Keratinocyte (primary cell): ENCODE measurements around the gene DNAH10. TPM values are rescaled to one million over a fixed set of nuclear protein-coding genes. Genes with fewer than 3 reads are reported as not detected.

Source experiments
- DNase-seq: peaks from one replicate; pipeline ENCODE4 v3.0.0-alpha.2; 2011; ENCODE audit warnings: low read depth, missing footprints, low spot score
- FAIRE-seq: peaks from 2 replicates; lab custom pipeline; 2011; peaks lifted over from hg19 to GRCh38; lab: Jason Lieb, UNC
- H2AFZ ChIP-seq: 2 replicates; pipeline ENCODE4 v1.6.0; 2012; ENCODE audit warnings: low read length, control low read depth, inconsistent platforms; ENCODE audit not compliant: control insufficient read depth
- H3K27ac ChIP-seq: 2 replicates; pipeline ENCODE4 v1.5.1; 2011; ENCODE audit warnings: low read length; ENCODE audit not compliant: control insufficient read depth, insufficient read depth
- H3K27me3 ChIP-seq: 3 replicates; pipeline ENCODE4 v1.6.0; 2011; ENCODE audit warnings: low read length; ENCODE audit not compliant: control insufficient read depth, insufficient read depth; ENCODE audit errors: extremely low read depth
- H3K36me3 ChIP-seq, 2 experiments: 2 replicates in 1 of 2; 3 replicates in 1 of 2; pipeline ENCODE4 v1.5.1; 2011; ENCODE audit warnings: low read length in 2 of 2, mild to moderate bottlenecking in 1 of 2; ENCODE audit not compliant: control insufficient read depth in 2 of 2, insufficient read depth in 2 of 2; ENCODE audit errors: extremely low read depth in 1 of 2
- H3K4me1 ChIP-seq: 3 replicates; pipeline ENCODE4 v1.5.1; 2011; ENCODE audit warnings: low read length; ENCODE audit not compliant: control insufficient read depth, insufficient read depth; ENCODE audit errors: extremely low read depth
- H3K4me2 ChIP-seq: 3 replicates; pipeline ENCODE4 v1.6.0; 2011; ENCODE audit warnings: low read depth, low read length; ENCODE audit not compliant: control insufficient read depth, insufficient read depth; ENCODE audit errors: extremely low read depth
- H3K4me3 ChIP-seq, 3 experiments: fragments of 200-600 bp in 1 of 3; sonication (generic) in 1 of 3; 2 replicates in 2 of 3; 3 replicates in 1 of 3; pipeline ENCODE4 v1.5.1; 2011 to 2016; ENCODE audit warnings: low read length in 3 of 3, mild to moderate bottlenecking in 3 of 3, control low read depth in 2 of 3, inconsistent platforms in 1 of 3, low read depth in 1 of 3, mixed read lengths in 1 of 3, mixed run types in 1 of 3, moderate library complexity in 1 of 3; ENCODE audit not compliant: control insufficient read depth in 2 of 3, insufficient read depth in 2 of 3; ENCODE audit errors: extremely low read depth in 1 of 3
- H3K79me2 ChIP-seq: 2 replicates; pipeline ENCODE4 v1.6.0; 2012; ENCODE audit warnings: low read length; ENCODE audit not compliant: control insufficient read depth, insufficient read depth
- H3K9ac ChIP-seq: 3 replicates; pipeline ENCODE4 v1.6.0; 2011; ENCODE audit warnings: low read length; ENCODE audit not compliant: control insufficient read depth, insufficient read depth; ENCODE audit errors: extremely low read depth
- H3K9me1 ChIP-seq: 3 replicates; pipeline ENCODE4 v1.6.0; 2011; ENCODE audit warnings: low read length; ENCODE audit not compliant: control insufficient read depth, insufficient read depth; ENCODE audit errors: extremely low read depth
- H3K9me3 ChIP-seq: 2 replicates; pipeline ENCODE4 v1.5.1; 2012; ENCODE audit warnings: low read depth, low read length; ENCODE audit not compliant: control insufficient read depth
- H4K20me1 ChIP-seq: 3 replicates; pipeline ENCODE4 v1.6.0; 2011; ENCODE audit warnings: low read length; ENCODE audit not compliant: control insufficient read depth, insufficient read depth; ENCODE audit errors: extremely low read depth
- EZH2 ChIP-seq: IDR thresholded peaks from one replicate; pipeline ENCODE4 v1.6.1; 2012; ENCODE audit warnings: inconsistent platforms, mild to moderate bottlenecking, low read length, moderate library complexity
- dilution Hi-C: fragments of 300-500 bp; cut with MboI; formaldehyde crosslinking; loops from one replicate; pipeline ENCODE4 v1.7.0; 2020; ENCODE audit warnings: low sequenced_read_pairs; ENCODE audit not compliant: extremely low pct_ligation_motif_present
- polyA plus RNA-seq, 5 experiments: library from polyadenylated mRNA; depleted of rRNA in 3 of 5; stranded (reverse) in 3 of 5; stranded (forward) in 1 of 5; unstranded in 1 of 5; fragments of >200 nt; gene quantifications; 1 replicate in 1 of 5; 2 replicates in 3 of 5; 3 replicates in 1 of 5; pipeline versions ENCODE4 v1.2.1 to v1.2.3, GENCODE V29; 2011 to 2012; ENCODE audit warnings: missing spikeins in 2 of 5, low read depth in 1 of 5, low replicate concordance in 1 of 5
- TF ChIP-seq, protein P1 (sequence below), 3 experiments: IDR thresholded peaks in 1 of 3; conservative IDR thresholded peaks in 1 of 3; optimal IDR thresholded peaks in 1 of 3; 2 replicates in 2 of 3; 3 replicates in 1 of 3; pipeline versions ENCODE3 to v1.5.1; 2011; ENCODE audit warnings: low read length in 3 of 3, mild to moderate bottlenecking in 3 of 3, moderate library complexity in 2 of 3, control low read depth in 1 of 3, inconsistent platforms in 1 of 3; ENCODE audit not compliant: insufficient read depth in 2 of 3; ENCODE audit errors: extremely low read depth in 1 of 3

The DNAH10 gene
- polyA plus RNA-seq, 1 donor (not counting 4 experiments of a cell fraction or from before 2014, with no cell fraction given) = 0.08 TPM

DNA sequence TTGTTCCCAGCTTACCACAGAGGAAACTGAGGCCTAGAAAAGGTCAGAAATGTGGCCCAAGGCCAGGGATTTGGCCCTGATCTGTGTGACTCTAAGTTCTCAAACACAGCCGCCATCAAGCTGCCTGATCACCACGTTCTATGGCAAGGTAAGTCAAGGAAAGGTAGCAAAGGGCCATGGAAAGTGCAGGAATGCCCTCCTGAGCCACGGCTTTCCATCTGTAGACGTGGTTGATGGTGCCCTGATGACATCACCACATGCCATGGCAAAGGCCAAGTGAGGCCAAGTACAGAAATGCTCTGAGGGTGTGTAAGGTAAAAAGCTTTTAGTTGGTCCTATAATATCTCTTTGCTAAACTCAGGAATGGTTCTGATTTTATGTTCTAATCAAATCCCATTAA, 99.3 kb downstream of the DNAH10 start:
- Histone ChIP-seq H3K9me3 (no peaks in the 10 kb centered on the region), H3K27me3 (no peaks in the 10 kb centered on the region), H3K9ac (no peak overlapping the region), H3K9me1 (no peaks in the 10 kb centered on the region), H4K20me1 (no peaks in the 10 kb centered on the region), H3K4me1 (no peaks in the 10 kb centered on the region), H3K79me2 (no peaks in the 10 kb centered on the region), H2AFZ (no peak overlapping the region), H3K4me2 (no peak overlapping the region), H3K27ac (no peak overlapping the region), H3K4me3 (no peak overlapping the region), H3K36me3 (no peaks in the 10 kb centered on the region)
- DNase-seq (no peak), FAIRE-seq (no peak)
- dilution Hi-C loops = no loop called here
- TF ChIP-seq EZH2 = no peak
- TF ChIP-seq, protein P1, sequence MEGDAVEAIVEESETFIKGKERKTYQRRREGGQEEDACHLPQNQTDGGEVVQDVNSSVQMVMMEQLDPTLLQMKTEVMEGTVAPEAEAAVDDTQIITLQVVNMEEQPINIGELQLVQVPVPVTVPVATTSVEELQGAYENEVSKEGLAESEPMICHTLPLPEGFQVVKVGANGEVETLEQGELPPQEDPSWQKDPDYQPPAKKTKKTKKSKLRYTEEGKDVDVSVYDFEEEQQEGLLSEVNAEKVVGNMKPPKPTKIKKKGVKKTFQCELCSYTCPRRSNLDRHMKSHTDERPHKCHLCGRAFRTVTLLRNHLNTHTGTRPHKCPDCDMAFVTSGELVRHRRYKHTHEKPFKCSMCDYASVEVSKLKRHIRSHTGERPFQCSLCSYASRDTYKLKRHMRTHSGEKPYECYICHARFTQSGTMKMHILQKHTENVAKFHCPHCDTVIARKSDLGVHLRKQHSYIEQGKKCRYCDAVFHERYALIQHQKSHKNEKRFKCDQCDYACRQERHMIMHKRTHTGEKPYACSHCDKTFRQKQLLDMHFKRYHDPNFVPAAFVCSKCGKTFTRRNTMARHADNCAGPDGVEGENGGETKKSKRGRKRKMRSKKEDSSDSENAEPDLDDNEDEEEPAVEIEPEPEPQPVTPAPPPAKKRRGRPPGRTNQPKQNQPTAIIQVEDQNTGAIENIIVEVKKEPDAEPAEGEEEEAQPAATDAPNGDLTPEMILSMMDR (optimal IDR thresholded peaks at IDR 0.05 in 1 of 3, IDR thresholded peaks at IDR 0.05 in 1 of 3, conservative IDR thresholded peaks at IDR 0.05 in 1 of 3; ENCODE audit: extremely low read depth in 1 of 3, insufficient read depth in 2 of 3, low read length in 3 of 3) = no peak

DNA sequence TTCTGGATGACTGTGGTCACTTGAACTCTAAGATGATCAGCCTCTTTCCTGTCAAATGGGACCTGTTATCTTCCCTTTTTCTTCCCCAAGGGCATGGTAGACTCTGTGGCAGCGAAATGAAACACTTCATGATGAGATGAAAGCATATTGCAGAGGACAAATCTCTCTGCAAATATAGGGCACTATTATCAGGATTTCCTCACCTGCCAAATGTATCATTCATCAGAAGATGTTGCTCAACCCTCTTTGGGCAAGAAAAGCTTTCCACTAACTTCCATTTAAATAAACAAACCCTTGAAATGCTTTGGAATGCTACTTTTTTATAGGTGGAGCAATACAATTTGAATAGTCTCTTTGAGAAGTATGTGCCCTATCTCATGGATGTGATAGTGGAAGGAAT, 105.0 kb downstream of the DNAH10 start:
- Histone ChIP-seq H3K4me2 (no peak overlapping the region), H4K20me1 (no peaks in the 10 kb centered on the region), H3K27me3 (peaks cover 18% of the 10 kb centered on the region), H3K9ac (no peak overlapping the region), H3K4me3 (no peak overlapping the region), H2AFZ (no peak overlapping the region), H3K9me1 (no peaks in the 10 kb centered on the region), H3K36me3 (no peaks in the 10 kb centered on the region), H3K79me2 (no peaks in the 10 kb centered on the region), H3K4me1 (no peaks in the 10 kb centered on the region), H3K27ac (no peak overlapping the region), H3K9me3 (no peaks in the 10 kb centered on the region)
- no peak for TF ChIP-seq EZH2
- TF ChIP-seq, protein P1 (optimal IDR thresholded peaks at IDR 0.05 in 1 of 3, IDR thresholded peaks at IDR 0.05 in 1 of 3, conservative IDR thresholded peaks at IDR 0.05 in 1 of 3; ENCODE audit: extremely low read depth in 1 of 3, insufficient read depth in 2 of 3, low read length in 3 of 3) = no peak
- no peak for DNase-seq
- dilution Hi-C loops = no loop called here
- no peak for FAIRE-seq
